H9 (cell line): ENCODE data around the gene HACD1. TPM values are rescaled to one million over a fixed set of nuclear protein-coding genes. Genes with fewer than 3 reads are reported as not detected.

ENCODE experiments used
- DNase-seq: peaks from one replicate; pipeline ENCODE4 v3.0.0-alpha.2; 2017
- H2AFZ ChIP-seq: one replicate; pipeline ENCODE4 v1.6.1; 2013; ENCODE audit warnings: mild to moderate bottlenecking, low read length, control low read depth, moderate library complexity
- H2AK5ac ChIP-seq: 2 replicates; pipeline ENCODE4 v1.6.1; 2013; ENCODE audit warnings: low read length, control low read depth, mixed read lengths; ENCODE audit not compliant: insufficient read length
- H2BK120ac ChIP-seq: one replicate; pipeline ENCODE4 v1.6.1; 2013; ENCODE audit warnings: low read depth, mild to moderate bottlenecking, low read length, control low read depth, inconsistent platforms; ENCODE audit not compliant: poor library complexity, severe bottlenecking
- H2BK12ac ChIP-seq: 2 replicates; pipeline ENCODE4 v1.6.1; 2013; ENCODE audit warnings: low read length, control low read depth, mixed read lengths, low read depth; ENCODE audit not compliant: insufficient read length
- H2BK15ac ChIP-seq: 2 replicates; pipeline ENCODE4 v1.6.1; 2013; ENCODE audit warnings: low read depth, low read length, control low read depth
- H2BK20ac ChIP-seq: one replicate; pipeline ENCODE4 v1.6.1; 2013; ENCODE audit warnings: low read depth, mild to moderate bottlenecking, low read length, control low read depth, inconsistent platforms; ENCODE audit not compliant: poor library complexity, severe bottlenecking
- H2BK5ac ChIP-seq: 2 replicates; pipeline ENCODE4 v1.6.1; 2013; ENCODE audit warnings: low read length, control low read depth, mixed read lengths; ENCODE audit not compliant: insufficient read length
- H3K14ac ChIP-seq: 2 replicates; pipeline ENCODE4 v1.6.1; 2013; ENCODE audit warnings: low read length, control low read depth; ENCODE audit not compliant: insufficient read depth
- H3K18ac ChIP-seq: 2 replicates; pipeline ENCODE4 v1.6.1; 2013; ENCODE audit warnings: low read depth, mild to moderate bottlenecking, mixed read lengths, low read length, control low read depth; ENCODE audit not compliant: insufficient read length
- H3K23ac ChIP-seq: 2 replicates; pipeline ENCODE4 v1.6.1; 2013; ENCODE audit warnings: low read length, control low read depth, mixed read lengths, low read depth; ENCODE audit not compliant: insufficient read length
- H3K23me2 ChIP-seq: 2 replicates; pipeline ENCODE4 v1.6.1; 2013; ENCODE audit warnings: low read depth, mild to moderate bottlenecking, mixed read lengths, low read length, control low read depth; ENCODE audit not compliant: insufficient read length, poor library complexity, severe bottlenecking
- H3K27ac ChIP-seq: 2 replicates; pipeline ENCODE4 v1.5.1; 2013; ENCODE audit warnings: low read length, control low read depth, mixed read lengths, low read depth; ENCODE audit not compliant: insufficient read length
- H3K27me3 ChIP-seq: 2 replicates; pipeline ENCODE4 v1.6.1; 2013; ENCODE audit warnings: low read length, control low read depth, inconsistent platforms; ENCODE audit not compliant: insufficient read depth
- H3K4ac ChIP-seq: 2 replicates; pipeline ENCODE4 v1.6.1; 2013; ENCODE audit warnings: low read depth, mild to moderate bottlenecking, control low read depth, inconsistent platforms, low read length, moderate library complexity
- H3K4me1 ChIP-seq: 2 replicates; pipeline ENCODE4 v1.6.1; 2013; ENCODE audit warnings: low read length, control low read depth, inconsistent platforms; ENCODE audit not compliant: insufficient read depth
- H3K4me2 ChIP-seq: 2 replicates; pipeline ENCODE4 v1.6.1; 2013; ENCODE audit warnings: low read length, control low read depth, mixed read lengths; ENCODE audit not compliant: insufficient read length, insufficient read depth
- H3K56ac ChIP-seq: 2 replicates; pipeline ENCODE4 v1.6.1; 2013; ENCODE audit warnings: low read depth, mild to moderate bottlenecking, mixed read lengths, low read length, control low read depth; ENCODE audit not compliant: insufficient read length
- H3K79me1 ChIP-seq: 2 replicates; pipeline ENCODE4 v1.6.1; 2013; ENCODE audit warnings: low read depth, mild to moderate bottlenecking, moderate library complexity, low read length, control low read depth, inconsistent platforms; ENCODE audit not compliant: insufficient read depth, poor library complexity, severe bottlenecking
- H3K79me2 ChIP-seq: 2 replicates; pipeline ENCODE4 v1.6.1; 2013; ENCODE audit warnings: low read length, control low read depth, inconsistent platforms; ENCODE audit not compliant: insufficient read depth
- H3K9ac ChIP-seq: 2 replicates; pipeline ENCODE4 v1.6.1; 2013; ENCODE audit warnings: low read length, control low read depth, mixed read lengths; ENCODE audit not compliant: insufficient read length; ENCODE audit errors: extremely low read depth
- H3K9me3 ChIP-seq: one replicate; pipeline ENCODE4 v1.6.1; 2013; ENCODE audit warnings: low read depth, low read length, inconsistent platforms; ENCODE audit not compliant: control insufficient read depth
- H3T11ph ChIP-seq: one replicate; pipeline ENCODE4 v1.6.1; 2013; ENCODE audit warnings: mild to moderate bottlenecking, low read length, control low read depth, inconsistent platforms
- H4K20me1 ChIP-seq: one replicate; pipeline ENCODE4 v1.6.1; 2013; ENCODE audit not compliant: control insufficient read depth, insufficient read length, insufficient read depth
- H4K5ac ChIP-seq: 2 replicates; pipeline ENCODE4 v1.6.1; 2013; ENCODE audit warnings: low read depth, mild to moderate bottlenecking, mixed read lengths, low read length, control low read depth; ENCODE audit not compliant: insufficient read length
- H4K8ac ChIP-seq: replicated peaks from 2 replicates; pipeline ENCODE4 v1.6.1; 2013; ENCODE audit warnings: low read length, control low read depth, mixed read lengths, low read depth; ENCODE audit not compliant: insufficient read length
- H4K91ac ChIP-seq: 2 replicates; pipeline ENCODE4 v1.6.1; 2013; ENCODE audit warnings: low read depth, mild to moderate bottlenecking, moderate library complexity, mixed read lengths, low read length, control low read depth; ENCODE audit not compliant: insufficient read length
- H3K27ac Mint-ChIP-seq, 3 experiments: 2 replicates in 2 of 3; 3 replicates in 1 of 3; pipeline ENCODE4 v1.8.0; 2020 to 2021; ENCODE audit warnings: mixed read lengths in 3 of 3, mild to moderate bottlenecking in 1 of 3, moderate library complexity in 1 of 3
- H3K27me3 Mint-ChIP-seq: 2 replicates; pipeline ENCODE4 v1.8.0; 2021; ENCODE audit warnings: low read depth, mild to moderate bottlenecking, moderate library complexity, mixed read lengths
- H3K36me3 Mint-ChIP-seq, 3 experiments: 2 replicates in 2 of 3; 3 replicates in 1 of 3; pipeline ENCODE4 v1.8.0; 2020 to 2021; ENCODE audit warnings: low read depth in 3 of 3, mixed read lengths in 3 of 3; ENCODE audit not compliant: insufficient read depth in 1 of 3
- H3K4me1 Mint-ChIP-seq, 2 experiments: 2 replicates each; pipeline ENCODE4 v1.8.0; 2020; ENCODE audit warnings: mixed read lengths in 2 of 2
- H3K4me3 Mint-ChIP-seq, 2 experiments: 2 replicates in 1 of 2; 3 replicates in 1 of 2; pipeline ENCODE4 v1.8.0; 2020 to 2021; ENCODE audit warnings: mild to moderate bottlenecking in 2 of 2, mixed read lengths in 2 of 2, moderate library complexity in 1 of 2
- H3K9me3 Mint-ChIP-seq, 2 experiments: 2 replicates in 1 of 2; 3 replicates in 1 of 2; pipeline ENCODE4 v1.8.0; 2020; ENCODE audit warnings: mild to moderate bottlenecking in 2 of 2, mixed read lengths in 2 of 2, moderate library complexity in 1 of 2
- WGBS: extraction: QIAGEN DNeasy Blood & Tissue Kit; methylation state at CpG from one replicate; pipeline ENCODE4 v1.1.7; 2013; ENCODE audit warnings: missing lambda C conversion rate, low lambda C conversion rate, mixed read lengths; ENCODE audit not compliant: insufficient read length; ENCODE audit errors: extremely low coverage; 5-methylcytosine and 5-hydroxymethylcytosine counted together
- total RNA-seq: library from RNA; stranded (reverse); gene quantifications from 2 replicates; pipeline ENCODE4 v1.2.1, GENCODE V29; 2021
- TF ChIP-seq, protein P1 (sequence below): fragments of 200-600 bp; sonication (generic); conservative IDR thresholded peaks from 3 replicates; pipeline ENCODE4 v1.8.0; 2021; ENCODE audit warnings: antibody characterized with exemption, mild to moderate bottlenecking

The HACD1 gene
- total RNA-seq, 1 experiment from 2014 or later: 25.0 TPM

GRCh38 chr10:17661510-17661909 lies 44.3 kb upstream of the HACD1 start:
- H3K23ac ChIP-seq: no peak overlapping the region
- Mint-ChIP-seq H3K9me3 (peaks cover 11 to 17% of the 10 kb centered on the region in 2 experiments), H3K4me1 (peaks cover 10 to 25% of the 10 kb centered on the region in 2 experiments), H3K4me3 (no peak overlapping the region), H3K27ac (no peak overlapping the region; a peak in 1 of 7 replicates), H3K27me3 (no peaks in the 10 kb centered on the region), H3K36me3 (peaks cover 12 to 29% (median 13%) of the 10 kb centered on the region in 3 experiments)
- H3K27ac ChIP-seq: no peak overlapping the region
- H3K4me1 ChIP-seq: no peaks in the 10 kb centered on the region; the same call in 1 of the 2 replicates
- no peaks in the 10 kb centered on the region for H4K20me1 ChIP-seq
- H2BK20ac ChIP-seq: no peak overlapping the region
- no peaks in the 10 kb centered on the region for H3K9me3 ChIP-seq
- H3T11ph ChIP-seq: no peak overlapping the region
- H4K5ac ChIP-seq: no peak overlapping the region
- no peak overlapping the region for H3K14ac ChIP-seq
- H3K4ac ChIP-seq: no peak overlapping the region
- no peak overlapping the region for H4K8ac ChIP-seq
- no peak overlapping the region for H2AK5ac ChIP-seq
- DNase-seq: no peak
- TF ChIP-seq, protein P1, sequence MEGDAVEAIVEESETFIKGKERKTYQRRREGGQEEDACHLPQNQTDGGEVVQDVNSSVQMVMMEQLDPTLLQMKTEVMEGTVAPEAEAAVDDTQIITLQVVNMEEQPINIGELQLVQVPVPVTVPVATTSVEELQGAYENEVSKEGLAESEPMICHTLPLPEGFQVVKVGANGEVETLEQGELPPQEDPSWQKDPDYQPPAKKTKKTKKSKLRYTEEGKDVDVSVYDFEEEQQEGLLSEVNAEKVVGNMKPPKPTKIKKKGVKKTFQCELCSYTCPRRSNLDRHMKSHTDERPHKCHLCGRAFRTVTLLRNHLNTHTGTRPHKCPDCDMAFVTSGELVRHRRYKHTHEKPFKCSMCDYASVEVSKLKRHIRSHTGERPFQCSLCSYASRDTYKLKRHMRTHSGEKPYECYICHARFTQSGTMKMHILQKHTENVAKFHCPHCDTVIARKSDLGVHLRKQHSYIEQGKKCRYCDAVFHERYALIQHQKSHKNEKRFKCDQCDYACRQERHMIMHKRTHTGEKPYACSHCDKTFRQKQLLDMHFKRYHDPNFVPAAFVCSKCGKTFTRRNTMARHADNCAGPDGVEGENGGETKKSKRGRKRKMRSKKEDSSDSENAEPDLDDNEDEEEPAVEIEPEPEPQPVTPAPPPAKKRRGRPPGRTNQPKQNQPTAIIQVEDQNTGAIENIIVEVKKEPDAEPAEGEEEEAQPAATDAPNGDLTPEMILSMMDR: no peak
- H3K23me2 ChIP-seq: no peaks in the 10 kb centered on the region
- no peak overlapping the region for H4K91ac ChIP-seq
- WGBS: no CpG with 5 or more reads among the region's 3 CpGs
- no peak overlapping the region for H2BK12ac ChIP-seq
- no peak overlapping the region for H2BK120ac ChIP-seq
- H3K56ac ChIP-seq: no peak overlapping the region
- no peak overlapping the region for H3K9ac ChIP-seq
- H2BK5ac ChIP-seq: no peak overlapping the region
- H3K79me1 ChIP-seq: no peaks in the 10 kb centered on the region
- peaks cover 1% of the 10 kb centered on the region; the same call in 1 of the 2 replicates for H3K79me2 ChIP-seq
- no peaks in the 10 kb centered on the region for H3K27me3 ChIP-seq
- no peak overlapping the region for H2AFZ ChIP-seq
- no peak overlapping the region for H3K4me2 ChIP-seq
- no peak overlapping the region for H3K18ac ChIP-seq
- no peak overlapping the region for H2BK15ac ChIP-seq
